Measurements from ENCODE around the gene GREB1. TPM values are rescaled to one million over a fixed set of nuclear protein-coding genes. Genes with fewer than 3 reads are reported as not detected.

The GREB1 gene
- total and polyA plus RNA-seq, 2 experiments from 2014 or later = 12.0 to 35.0 TPM

DNA sequence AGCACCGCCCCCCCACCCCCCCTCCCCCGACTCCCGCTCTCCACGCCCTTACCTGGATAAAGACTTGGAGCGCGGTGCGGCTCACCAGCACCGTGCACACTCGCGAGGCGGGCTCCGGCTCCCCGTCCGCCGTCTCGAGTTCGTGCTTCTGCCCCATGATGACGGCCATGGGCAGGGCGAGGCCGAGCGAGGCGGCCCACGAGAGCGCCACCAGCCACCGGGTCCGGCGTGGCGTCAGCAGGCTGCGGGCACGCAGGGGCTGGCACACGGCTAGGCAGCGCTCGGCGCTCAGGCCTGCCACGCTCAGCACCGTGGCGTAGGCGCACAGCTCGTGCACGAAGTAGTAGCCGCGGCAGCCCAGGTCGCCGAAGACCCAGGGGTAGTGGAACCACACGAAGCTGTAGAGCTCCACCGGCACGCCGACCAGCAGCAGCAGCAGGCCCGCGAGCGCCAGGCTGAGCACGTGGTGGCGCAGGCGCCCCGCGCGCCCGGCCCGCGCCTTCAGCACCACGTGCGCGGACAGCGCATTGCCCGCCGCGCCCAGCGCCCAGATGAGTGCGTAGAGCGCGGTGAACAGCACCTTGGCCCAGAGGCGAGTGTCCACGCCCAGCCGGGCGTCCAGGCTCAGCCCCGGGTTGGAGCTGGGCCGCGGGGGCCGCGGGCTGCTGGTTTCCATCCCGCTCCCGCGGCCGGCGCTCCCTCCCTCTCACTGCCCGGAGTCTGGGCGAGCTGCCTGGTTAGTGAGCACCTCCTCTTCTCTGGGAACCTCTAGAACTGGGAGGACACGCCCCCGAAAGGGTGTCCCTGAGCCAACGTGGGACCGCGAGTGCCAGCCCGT lies 135.8 kb downstream of the GREB1 start, which contains the start of gene NTSR2:
Gene NTSR2, minus strand, starts transcription at position 742 of the 838 bp plus-strand sequence. Its CDS starts 66 bp downstream, at position 676.
- Mint-ChIP-seq H3K27ac (no peak within 1 kb of the TSS), H3K9me3 (peaks cover 3% of the 10 kb centered on the region; the same call in 1 of the 3 replicates), H3K36me3 (ENCODE audit: low read depth) (no peaks in the 10 kb centered on the region), H3K4me1 (peaks cover 5% of the 10 kb centered on the region; the same call in 2 of the 3 replicates), H3K27me3 (ENCODE audit: insufficient read depth, low read depth, poor library complexity) (peaks cover 22% of the 10 kb centered on the region), H3K4me3 (peak within 1 kb of the TSS; percentile 46)
- no peaks in the 10 kb centered on the region for H3F3A ChIP-seq (replicated peaks; ENCODE audit: low read depth)
- peak; percentile 97 for ATAC-seq
- no peaks in the 10 kb centered on the region for H3K79me2 ChIP-seq (replicated peaks; ENCODE audit: insufficient read depth)
- no peaks in the 10 kb centered on the region for H4K20me1 ChIP-seq (replicated peaks; ENCODE audit: insufficient read depth)
- H3K27me3 ChIP-seq (ENCODE audit: insufficient read depth) = peaks cover 34% of the 10 kb centered on the region
- H3K4me2 ChIP-seq = peak within 1 kb of the TSS; percentile 83
- H2AFZ ChIP-seq = peak within 1 kb of the TSS; percentile 86
- TF ChIP-seq, protein P1, sequence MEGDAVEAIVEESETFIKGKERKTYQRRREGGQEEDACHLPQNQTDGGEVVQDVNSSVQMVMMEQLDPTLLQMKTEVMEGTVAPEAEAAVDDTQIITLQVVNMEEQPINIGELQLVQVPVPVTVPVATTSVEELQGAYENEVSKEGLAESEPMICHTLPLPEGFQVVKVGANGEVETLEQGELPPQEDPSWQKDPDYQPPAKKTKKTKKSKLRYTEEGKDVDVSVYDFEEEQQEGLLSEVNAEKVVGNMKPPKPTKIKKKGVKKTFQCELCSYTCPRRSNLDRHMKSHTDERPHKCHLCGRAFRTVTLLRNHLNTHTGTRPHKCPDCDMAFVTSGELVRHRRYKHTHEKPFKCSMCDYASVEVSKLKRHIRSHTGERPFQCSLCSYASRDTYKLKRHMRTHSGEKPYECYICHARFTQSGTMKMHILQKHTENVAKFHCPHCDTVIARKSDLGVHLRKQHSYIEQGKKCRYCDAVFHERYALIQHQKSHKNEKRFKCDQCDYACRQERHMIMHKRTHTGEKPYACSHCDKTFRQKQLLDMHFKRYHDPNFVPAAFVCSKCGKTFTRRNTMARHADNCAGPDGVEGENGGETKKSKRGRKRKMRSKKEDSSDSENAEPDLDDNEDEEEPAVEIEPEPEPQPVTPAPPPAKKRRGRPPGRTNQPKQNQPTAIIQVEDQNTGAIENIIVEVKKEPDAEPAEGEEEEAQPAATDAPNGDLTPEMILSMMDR (conservative IDR thresholded peaks at IDR 0.05; ENCODE audit: low read depth in 2 of 2) = 0 out of 4 replicates have a peak, but pooled peaks of 1 of the 2 experiments have one; percentile 24
- no peak for TF ChIP-seq JUNB (IDR thresholded peaks at IDR 0.05; ENCODE audit: unreplicated experiment)
- TF ChIP-seq, protein P2, sequence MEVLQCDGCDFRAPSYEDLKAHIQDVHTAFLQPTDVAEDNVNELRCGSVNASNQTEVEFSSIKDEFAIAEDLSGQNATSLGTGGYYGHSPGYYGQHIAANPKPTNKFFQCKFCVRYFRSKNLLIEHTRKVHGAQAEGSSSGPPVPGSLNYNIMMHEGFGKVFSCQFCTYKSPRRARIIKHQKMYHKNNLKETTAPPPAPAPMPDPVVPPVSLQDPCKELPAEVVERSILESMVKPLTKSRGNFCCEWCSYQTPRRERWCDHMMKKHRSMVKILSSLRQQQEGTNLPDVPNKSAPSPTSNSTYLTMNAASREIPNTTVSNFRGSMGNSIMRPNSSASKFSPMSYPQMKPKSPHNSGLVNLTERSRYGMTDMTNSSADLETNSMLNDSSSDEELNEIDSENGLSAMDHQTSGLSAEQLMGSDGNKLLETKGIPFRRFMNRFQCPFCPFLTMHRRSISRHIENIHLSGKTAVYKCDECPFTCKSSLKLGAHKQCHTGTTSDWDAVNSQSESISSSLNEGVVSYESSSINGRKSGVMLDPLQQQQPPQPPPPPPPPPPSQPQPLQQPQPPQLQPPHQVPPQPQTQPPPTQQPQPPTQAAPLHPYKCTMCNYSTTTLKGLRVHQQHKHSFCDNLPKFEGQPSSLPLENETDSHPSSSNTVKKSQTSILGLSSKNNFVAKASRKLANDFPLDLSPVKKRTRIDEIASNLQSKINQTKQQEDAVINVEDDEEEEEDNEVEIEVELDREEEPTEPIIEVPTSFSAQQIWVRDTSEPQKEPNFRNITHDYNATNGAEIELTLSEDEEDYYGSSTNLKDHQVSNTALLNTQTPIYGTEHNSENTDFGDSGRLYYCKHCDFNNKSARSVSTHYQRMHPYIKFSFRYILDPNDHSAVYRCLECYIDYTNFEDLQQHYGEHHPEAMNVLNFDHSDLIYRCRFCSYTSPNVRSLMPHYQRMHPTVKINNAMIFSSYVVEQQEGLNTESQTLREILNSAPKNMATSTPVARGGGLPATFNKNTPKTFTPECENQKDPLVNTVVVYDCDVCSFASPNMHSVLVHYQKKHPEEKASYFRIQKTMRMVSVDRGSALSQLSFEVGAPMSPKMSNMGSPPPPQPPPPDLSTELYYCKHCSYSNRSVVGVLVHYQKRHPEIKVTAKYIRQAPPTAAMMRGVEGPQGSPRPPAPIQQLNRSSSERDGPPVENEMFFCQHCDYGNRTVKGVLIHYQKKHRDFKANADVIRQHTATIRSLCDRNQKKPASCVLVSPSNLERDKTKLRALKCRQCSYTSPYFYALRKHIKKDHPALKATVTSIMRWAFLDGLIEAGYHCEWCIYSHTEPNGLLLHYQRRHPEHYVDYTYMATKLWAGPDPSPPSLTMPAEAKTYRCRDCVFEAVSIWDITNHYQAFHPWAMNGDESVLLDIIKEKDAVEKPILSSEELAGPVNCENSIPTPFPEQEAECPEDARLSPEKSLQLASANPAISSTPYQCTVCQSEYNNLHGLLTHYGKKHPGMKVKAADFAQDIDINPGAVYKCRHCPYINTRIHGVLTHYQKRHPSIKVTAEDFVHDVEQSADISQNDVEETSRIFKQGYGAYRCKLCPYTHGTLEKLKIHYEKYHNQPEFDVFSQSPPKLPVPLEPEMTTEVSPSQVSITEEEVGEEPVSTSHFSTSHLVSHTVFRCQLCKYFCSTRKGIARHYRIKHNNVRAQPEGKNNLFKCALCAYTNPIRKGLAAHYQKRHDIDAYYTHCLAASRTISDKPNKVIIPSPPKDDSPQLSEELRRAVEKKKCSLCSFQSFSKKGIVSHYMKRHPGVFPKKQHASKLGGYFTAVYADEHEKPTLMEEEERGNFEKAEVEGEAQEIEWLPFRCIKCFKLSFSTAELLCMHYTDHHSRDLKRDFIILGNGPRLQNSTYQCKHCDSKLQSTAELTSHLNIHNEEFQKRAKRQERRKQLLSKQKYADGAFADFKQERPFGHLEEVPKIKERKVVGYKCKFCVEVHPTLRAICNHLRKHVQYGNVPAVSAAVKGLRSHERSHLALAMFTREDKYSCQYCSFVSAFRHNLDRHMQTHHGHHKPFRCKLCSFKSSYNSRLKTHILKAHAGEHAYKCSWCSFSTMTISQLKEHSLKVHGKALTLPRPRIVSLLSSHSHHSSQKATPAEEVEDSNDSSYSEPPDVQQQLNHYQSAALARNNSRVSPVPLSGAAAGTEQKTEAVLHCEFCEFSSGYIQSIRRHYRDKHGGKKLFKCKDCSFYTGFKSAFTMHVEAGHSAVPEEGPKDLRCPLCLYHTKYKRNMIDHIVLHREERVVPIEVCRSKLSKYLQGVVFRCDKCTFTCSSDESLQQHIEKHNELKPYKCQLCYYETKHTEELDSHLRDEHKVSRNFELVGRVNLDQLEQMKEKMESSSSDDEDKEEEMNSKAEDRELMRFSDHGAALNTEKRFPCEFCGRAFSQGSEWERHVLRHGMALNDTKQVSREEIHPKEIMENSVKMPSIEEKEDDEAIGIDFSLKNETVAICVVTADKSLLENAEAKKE (CRISPR knock-in tag; IDR thresholded peaks at IDR 0.05) = peak; percentile 46; the same call in 1 of the 2 replicates
- TF ChIP-seq CREB1 (CRISPR knock-in tag; IDR thresholded peaks at IDR 0.05; ENCODE audit: low read depth) = no peak
- TF ChIP-seq, protein P3, sequence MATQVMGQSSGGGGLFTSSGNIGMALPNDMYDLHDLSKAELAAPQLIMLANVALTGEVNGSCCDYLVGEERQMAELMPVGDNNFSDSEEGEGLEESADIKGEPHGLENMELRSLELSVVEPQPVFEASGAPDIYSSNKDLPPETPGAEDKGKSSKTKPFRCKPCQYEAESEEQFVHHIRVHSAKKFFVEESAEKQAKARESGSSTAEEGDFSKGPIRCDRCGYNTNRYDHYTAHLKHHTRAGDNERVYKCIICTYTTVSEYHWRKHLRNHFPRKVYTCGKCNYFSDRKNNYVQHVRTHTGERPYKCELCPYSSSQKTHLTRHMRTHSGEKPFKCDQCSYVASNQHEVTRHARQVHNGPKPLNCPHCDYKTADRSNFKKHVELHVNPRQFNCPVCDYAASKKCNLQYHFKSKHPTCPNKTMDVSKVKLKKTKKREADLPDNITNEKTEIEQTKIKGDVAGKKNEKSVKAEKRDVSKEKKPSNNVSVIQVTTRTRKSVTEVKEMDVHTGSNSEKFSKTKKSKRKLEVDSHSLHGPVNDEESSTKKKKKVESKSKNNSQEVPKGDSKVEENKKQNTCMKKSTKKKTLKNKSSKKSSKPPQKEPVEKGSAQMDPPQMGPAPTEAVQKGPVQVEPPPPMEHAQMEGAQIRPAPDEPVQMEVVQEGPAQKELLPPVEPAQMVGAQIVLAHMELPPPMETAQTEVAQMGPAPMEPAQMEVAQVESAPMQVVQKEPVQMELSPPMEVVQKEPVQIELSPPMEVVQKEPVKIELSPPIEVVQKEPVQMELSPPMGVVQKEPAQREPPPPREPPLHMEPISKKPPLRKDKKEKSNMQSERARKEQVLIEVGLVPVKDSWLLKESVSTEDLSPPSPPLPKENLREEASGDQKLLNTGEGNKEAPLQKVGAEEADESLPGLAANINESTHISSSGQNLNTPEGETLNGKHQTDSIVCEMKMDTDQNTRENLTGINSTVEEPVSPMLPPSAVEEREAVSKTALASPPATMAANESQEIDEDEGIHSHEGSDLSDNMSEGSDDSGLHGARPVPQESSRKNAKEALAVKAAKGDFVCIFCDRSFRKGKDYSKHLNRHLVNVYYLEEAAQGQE (IDR thresholded peaks at IDR 0.05; ENCODE audit: unreplicated experiment) = peak; percentile 98
- TF ChIP-seq STAT1 (IDR thresholded peaks at IDR 0.05; ENCODE audit: unreplicated experiment) = no peak
- TF ChIP-seq, protein P4, sequence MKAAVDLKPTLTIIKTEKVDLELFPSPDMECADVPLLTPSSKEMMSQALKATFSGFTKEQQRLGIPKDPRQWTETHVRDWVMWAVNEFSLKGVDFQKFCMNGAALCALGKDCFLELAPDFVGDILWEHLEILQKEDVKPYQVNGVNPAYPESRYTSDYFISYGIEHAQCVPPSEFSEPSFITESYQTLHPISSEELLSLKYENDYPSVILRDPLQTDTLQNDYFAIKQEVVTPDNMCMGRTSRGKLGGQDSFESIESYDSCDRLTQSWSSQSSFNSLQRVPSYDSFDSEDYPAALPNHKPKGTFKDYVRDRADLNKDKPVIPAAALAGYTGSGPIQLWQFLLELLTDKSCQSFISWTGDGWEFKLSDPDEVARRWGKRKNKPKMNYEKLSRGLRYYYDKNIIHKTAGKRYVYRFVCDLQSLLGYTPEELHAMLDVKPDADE (IDR thresholded peaks at IDR 0.05) = no peak
- no peak for TF ChIP-seq POLR2AphosphoS5 (IDR thresholded peaks at IDR 0.05; ENCODE audit: low read depth)
- TF ChIP-seq ZNF114 (CRISPR knock-in tag; IDR thresholded peaks at IDR 0.05) = no peak
- no peaks in the 10 kb centered on the region for H3K9me2 ChIP-seq (ENCODE audit: insufficient read depth)
- H3K27ac ChIP-seq (ENCODE audit: low read depth) = no peak within 1 kb of the TSS
- peak within 1 kb of the TSS; percentile 52 for H3K4me3 ChIP-seq
- H3K4me1 ChIP-seq (ENCODE audit: insufficient read depth) = no peaks in the 10 kb centered on the region; the same call in 1 of the 2 replicates
- H3K36me3 ChIP-seq (ENCODE audit: insufficient read depth) = no peaks in the 10 kb centered on the region
- peak; percentile 90 for DNase-seq (ENCODE audit: low spot score)
